Neural progenitor cell (in vitro differentiated cells): ENCODE results near the gene CFAP61. TPM values are rescaled to one million over a fixed set of nuclear protein-coding genes. Genes with fewer than 3 reads are reported as not detected.

Source experiments
- DNase-seq: peaks from one replicate; pipeline ENCODE4 v3.0.0-alpha.2; 2016; ENCODE audit warnings: low spot score
- H2AFZ ChIP-seq: fragments of 200-600 bp; sonication (generic); replicated peaks from 2 replicates; pipeline ENCODE4 v1.6.1; 2016; ENCODE audit warnings: antibody characterized with exemption
- H3F3A ChIP-seq: fragments of 200-600 bp; sonication (generic); 2 replicates; pipeline ENCODE4 v1.6.1; 2016; ENCODE audit warnings: antibody characterized with exemption, low read depth
- H3K27ac ChIP-seq: fragments of 200-600 bp; sonication (generic); 2 replicates; pipeline ENCODE4 v1.5.1; 2016; ENCODE audit warnings: mild to moderate bottlenecking
- H3K27me3 ChIP-seq: fragments of 200-600 bp; sonication (generic); 2 replicates; pipeline ENCODE4 v1.6.1; 2016; ENCODE audit warnings: mild to moderate bottlenecking, moderate library complexity
- H3K36me3 ChIP-seq: fragments of 200-600 bp; sonication (generic); 2 replicates; pipeline ENCODE4 v1.5.1; 2016
- H3K4me1 ChIP-seq: fragments of 200-600 bp; sonication (generic); 2 replicates; pipeline ENCODE4 v1.6.1; 2016; ENCODE audit warnings: mixed run types
- H3K4me2 ChIP-seq: fragments of 200-600 bp; sonication (generic); 2 replicates; pipeline ENCODE4 v1.6.1; 2016
- H3K4me3 ChIP-seq: fragments of 200-600 bp; sonication (generic); 2 replicates; pipeline ENCODE4 v1.5.1; 2016
- H3K79me2 ChIP-seq: fragments of 200-600 bp; sonication (generic); 2 replicates; pipeline ENCODE4 v1.6.1; 2016; ENCODE audit warnings: low read depth
- H3K9ac ChIP-seq: fragments of 200-600 bp; sonication (generic); 2 replicates; pipeline ENCODE4 v1.6.1; 2016
- H3K9me3 ChIP-seq: fragments of 200-600 bp; sonication (generic); 2 replicates; pipeline ENCODE4 v1.5.1; 2016; ENCODE audit warnings: low read depth
- H4K20me1 ChIP-seq: fragments of 200-600 bp; sonication (generic); 2 replicates; pipeline ENCODE4 v1.6.1; 2016; ENCODE audit warnings: low read depth
- H3K27ac Mint-ChIP-seq: 3 replicates; pipeline ENCODE4 v1.8.0; 2021; ENCODE audit warnings: mixed read lengths
- H3K27me3 Mint-ChIP-seq: 2 replicates; pipeline ENCODE4 v1.8.0; 2022; ENCODE audit warnings: low read depth, mild to moderate bottlenecking, inconsistent platforms, moderate library complexity, mixed read lengths; ENCODE audit not compliant: insufficient read depth
- H3K36me3 Mint-ChIP-seq: 3 replicates; pipeline ENCODE4 v1.8.0; 2021; ENCODE audit warnings: mixed read lengths
- H3K4me1 Mint-ChIP-seq: 3 replicates; pipeline ENCODE4 v1.8.0; 2021; ENCODE audit warnings: mixed read lengths
- H3K4me3 Mint-ChIP-seq: 3 replicates; pipeline ENCODE4 v1.8.0; 2021; ENCODE audit warnings: mild to moderate bottlenecking, moderate library complexity, mixed read lengths
- H3K9me3 Mint-ChIP-seq: 3 replicates; pipeline ENCODE4 v1.8.0; 2020; ENCODE audit warnings: mixed read lengths
- CTCF ChIP-seq: fragments of 200-600 bp; sonication (generic); IDR thresholded peaks from 2 replicates; pipeline ENCODE4 v1.5.1; 2017; ENCODE audit warnings: antibody characterized with exemption, mild to moderate bottlenecking
- EZH2 ChIP-seq: fragments of 200-600 bp; sonication (generic); IDR thresholded peaks from 2 replicates; pipeline ENCODE4 v1.6.1; 2017; ENCODE audit warnings: antibody characterized with exemption, mild to moderate bottlenecking, moderate library complexity
- EZH2phosphoT487 ChIP-seq: fragments of 200-600 bp; sonication (generic); IDR thresholded peaks from 2 replicates; pipeline ENCODE4 v1.6.1; 2017; ENCODE audit warnings: antibody characterized with exemption
- total RNA-seq: library from RNA; depleted of rRNA; stranded (reverse); fragments of >200 nt; gene quantifications from 2 replicates; pipeline ENCODE4 v1.2.3, GENCODE V29; 2015; ENCODE audit warnings: low replicate concordance

Gene CFAP61
- total RNA-seq, 1 donor from 2014 or later, result not detected

DNA sequence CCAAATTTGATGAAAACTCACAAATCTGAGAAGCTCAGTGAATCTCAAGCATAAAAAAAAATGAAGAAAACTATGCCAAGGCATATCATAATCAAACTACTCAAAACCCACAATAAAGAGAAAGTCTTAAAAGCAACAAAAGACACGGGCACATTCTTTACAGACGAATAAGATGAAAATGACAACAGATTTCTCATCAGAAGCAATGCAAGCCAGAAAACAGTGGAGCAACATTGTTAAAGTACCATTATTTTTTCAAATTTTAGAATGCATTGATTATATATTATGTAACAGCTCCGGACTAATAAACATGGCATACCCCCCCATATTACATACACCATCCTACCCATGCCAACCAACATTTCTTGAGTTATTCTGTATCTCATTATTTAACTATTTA is 260.2 kb downstream of the CFAP61 start:
- no peaks in the 10 kb centered on the region for H3K4me1 ChIP-seq
- H3K36me3 Mint-ChIP-seq, result no peaks in the 10 kb centered on the region
- no peak overlapping the region for H3K4me3 ChIP-seq
- no peaks in the 10 kb centered on the region for H3K79me2 ChIP-seq
- H2AFZ ChIP-seq, result no peak overlapping the region
- H3K4me3 Mint-ChIP-seq, result no peak overlapping the region
- no peaks in the 10 kb centered on the region for H4K20me1 ChIP-seq
- peaks cover 10% of the 10 kb centered on the region for H3K9me3 Mint-ChIP-seq
- no peak overlapping the region for H3K27ac ChIP-seq
- no peak overlapping the region for H3K9ac ChIP-seq
- no peaks in the 10 kb centered on the region for H3K27me3 ChIP-seq
- no peak overlapping the region for H3K4me2 ChIP-seq
- H3K27me3 Mint-ChIP-seq, result peaks cover 7% of the 10 kb centered on the region
- no peaks in the 10 kb centered on the region for H3K9me3 ChIP-seq
- DNase-seq, result no peak
- no peak overlapping the region for H3K27ac Mint-ChIP-seq
- TF ChIP-seq EZH2, result no peak
- no peak for TF ChIP-seq EZH2phosphoT487
- TF ChIP-seq CTCF, result no peak
- peaks cover 5% of the 10 kb centered on the region for H3K4me1 Mint-ChIP-seq
- no peaks in the 10 kb centered on the region for H3K36me3 ChIP-seq
- H3F3A ChIP-seq, result no peaks in the 10 kb centered on the region

- H3K4me3 ChIP-seq, result no peak overlapping the region
- H3K9ac ChIP-seq, result no peak overlapping the region
- Mint-ChIP-seq H3K36me3 (no peaks in the 10 kb centered on the region), H3K4me3 (no peak overlapping the region), H3K27me3 (peaks cover 21% of the 10 kb centered on the region), H3K27ac (no peak overlapping the region), H3K9me3 (peaks cover 12% of the 10 kb centered on the region), H3K4me1 (peaks cover 13% of the 10 kb centered on the region)
- TF ChIP-seq EZH2, result no peak
- no peak for TF ChIP-seq EZH2phosphoT487
- no peak for TF ChIP-seq CTCF
- H3K4me2 ChIP-seq, result no peak overlapping the region
- no peaks in the 10 kb centered on the region for H3K79me2 ChIP-seq
- H2AFZ ChIP-seq, result no peak overlapping the region
- H3K36me3 ChIP-seq, result no peaks in the 10 kb centered on the region
- peaks cover 4% of the 10 kb centered on the region for H3F3A ChIP-seq
- no peak overlapping the region for H3K27ac ChIP-seq
- no peaks in the 10 kb centered on the region for H3K9me3 ChIP-seq
- no peak for DNase-seq
- H3K4me1 ChIP-seq, result no peaks in the 10 kb centered on the region
- no peaks in the 10 kb centered on the region for H4K20me1 ChIP-seq
- no peaks in the 10 kb centered on the region for H3K27me3 ChIP-seq
Measured at GRCh38 chr20:20317195-20317594, 264.9 kb downstream of the CFAP61 start.

DNA sequence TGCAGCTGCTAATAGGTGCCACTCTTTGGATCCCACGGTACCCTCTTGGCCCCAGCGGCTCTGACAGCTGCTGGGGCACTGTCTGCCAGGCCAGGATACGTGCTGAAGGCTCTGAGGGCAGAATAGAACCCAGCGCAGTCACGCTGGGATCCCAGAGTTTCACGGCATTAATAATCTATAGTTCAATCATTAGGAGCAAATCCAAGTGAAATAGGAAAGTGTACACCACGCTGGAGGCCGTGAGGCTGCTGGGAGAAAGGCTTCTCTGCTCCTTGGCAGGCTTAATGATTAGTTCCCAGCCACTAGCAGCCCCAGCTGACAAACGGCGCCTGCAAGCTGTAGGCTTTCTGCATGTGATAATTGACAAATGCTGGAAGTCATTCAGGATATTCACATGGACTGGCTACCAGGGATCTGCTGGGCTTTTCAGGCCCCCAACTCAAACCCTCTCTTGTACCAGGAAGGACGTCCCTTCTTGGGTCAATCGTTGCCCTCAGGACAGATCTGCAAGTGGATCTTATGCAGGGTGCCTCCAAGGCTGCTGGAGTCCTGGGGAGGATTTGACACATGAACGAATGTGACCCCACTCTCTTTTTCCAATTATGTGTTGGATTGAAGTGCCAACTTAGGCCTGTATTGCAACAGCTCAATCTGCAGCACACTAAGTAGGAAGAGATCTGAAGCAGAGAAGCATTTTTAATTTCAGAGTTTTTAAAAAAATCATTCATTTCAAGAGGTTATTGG is 265.5 kb downstream of the CFAP61 start:
- Mint-ChIP-seq H3K27ac (no peak overlapping the region), H3K36me3 (no peaks in the 10 kb centered on the region), H3K9me3 (peaks cover 13% of the 10 kb centered on the region), H3K4me3 (no peak overlapping the region), H3K4me1 (peaks cover 13% of the 10 kb centered on the region), H3K27me3 (peaks cover 20% of the 10 kb centered on the region)
- peaks cover 4% of the 10 kb centered on the region for H3F3A ChIP-seq
- H3K27ac ChIP-seq, result no peak overlapping the region
- H3K4me1 ChIP-seq, result no peaks in the 10 kb centered on the region
- H3K27me3 ChIP-seq, result no peaks in the 10 kb centered on the region
- H3K9me3 ChIP-seq, result no peaks in the 10 kb centered on the region
- H3K4me2 ChIP-seq, result no peak overlapping the region
- H3K36me3 ChIP-seq, result no peaks in the 10 kb centered on the region
- TF ChIP-seq CTCF (no peak), EZH2 (no peak), EZH2phosphoT487 (no peak)
- no peak for DNase-seq
- no peaks in the 10 kb centered on the region for H3K79me2 ChIP-seq
- H4K20me1 ChIP-seq, result no peaks in the 10 kb centered on the region
- H2AFZ ChIP-seq, result no peak overlapping the region
- H3K9ac ChIP-seq, result no peak overlapping the region
- no peak overlapping the region for H3K4me3 ChIP-seq
